Activated naive CD4-positive, alpha-beta T cell treated with anti-CD3 and anti-CD28 coated beads, Interleukin-2, amount 50 U/mL, for 72 hours (primary cell): ENCODE measurements around the gene SPATA33. TPM values are rescaled to one million over a fixed set of nuclear protein-coding genes. Genes with fewer than 3 reads are reported as not detected.
"Not testable (repeated sequence)": the region's sequence is repeated elsewhere in the genome, so short reads cannot be mapped to it uniquely, and the experiment has no call there.

Experiments used
- ATAC-seq, 2 donors: fragments of 150-1000 bp; cut with Tn5 transposase; 2 replicates each; pipeline ENCODE4 v1.10.0; 2021; ENCODE audit warnings: mild to moderate bottlenecking in 2 of 2, moderate library complexity in 2 of 2
- DNase-seq, 2 donors: peaks; one replicate each; pipeline ENCODE4 v3.0.0; 2021 to 2022; ENCODE audit warnings: low spot score in 2 of 2
- H3K27ac Mint-ChIP-seq, 2 donors: one replicate each; pipeline ENCODE4 v1.8.0; 2022; ENCODE audit warnings: mild to moderate bottlenecking in 2 of 2, mixed read lengths in 2 of 2
- H3K36me3 Mint-ChIP-seq, 2 donors: one replicate each; pipeline ENCODE4 v1.8.0; 2022; ENCODE audit warnings: mixed read lengths in 2 of 2
- H3K9me3 Mint-ChIP-seq, 2 donors: one replicate each; pipeline ENCODE4 v1.8.0; 2022; ENCODE audit warnings: mixed read lengths in 2 of 2
- total RNA-seq, 2 donors: library from RNA; stranded (reverse); gene quantifications; one replicate each; pipeline ENCODE4 v1.2.3, GENCODE V29; 2022

Gene SPATA33
- total RNA-seq, 2 donors from 2014 or later = 8.0 to 18.2 TPM

- Mint-ChIP-seq H3K27ac (no peak overlapping the region), H3K9me3 (no peaks in the 10 kb centered on the region), H3K36me3 (no peaks in the 10 kb centered on the region)
- no peak for ATAC-seq
- no peak for DNase-seq
These were observed 14.7 kb downstream of the SPATA33 start for GRCh38 chr16:89672177-89672941.

- ATAC-seq (no peak), DNase-seq (no peak)
- no peaks in the 10 kb centered on the region for H3K36me3 Mint-ChIP-seq
- no peaks in the 10 kb centered on the region for H3K9me3 Mint-ChIP-seq
- no peak overlapping the region for H3K27ac Mint-ChIP-seq
These were observed 20.6 kb downstream of the SPATA33 start for GRCh38 chr16:89678258-89678657.

GRCh38 chr16:89685916-89686315 lies 28.3 kb downstream of the SPATA33 start:
- DNase-seq (no peak), ATAC-seq (no peak)
- peaks cover 19 to 23% of the 10 kb centered on the region in 2 donors for H3K36me3 Mint-ChIP-seq
- peak overlapping the region in 1 of 2 donors; percentile 90 for H3K27ac Mint-ChIP-seq
- H3K9me3 Mint-ChIP-seq = no peaks in the 10 kb centered on the region

GRCh38 chr16:89686520-89687091 lies 29.0 kb downstream of the SPATA33 start, which contains the start of gene CDK10:
CDK10 (plus strand) TSS chr16:89686689; CDS start chr16:89686711, 22 bp downstream.
- H3K27ac Mint-ChIP-seq = peak within 1 kb of the TSS; percentile 90 to 91
- ATAC-seq = peak; percentile 88 to 92
- no peaks in the 10 kb centered on the region for H3K9me3 Mint-ChIP-seq
- DNase-seq = peak; percentile 94 to 98
- peaks cover 19 to 23% of the 10 kb centered on the region in 2 donors for H3K36me3 Mint-ChIP-seq

- DNase-seq (no peak), ATAC-seq (peak; percentile 30 to 64)
- H3K27ac Mint-ChIP-seq = peak overlapping the region; percentile 90 to 91
- peaks cover 19 to 23% of the 10 kb centered on the region in 2 donors for H3K36me3 Mint-ChIP-seq
- no peaks in the 10 kb centered on the region for H3K9me3 Mint-ChIP-seq
These were observed 29.7 kb downstream of the SPATA33 start for GRCh38 chr16:89687092-89687940.

GRCh38 chr16:89688395-89688794 lies 30.8 kb downstream of the SPATA33 start:
- no peak for ATAC-seq
- no peaks in the 10 kb centered on the region for H3K9me3 Mint-ChIP-seq

GRCh38 chr16:89689142-89689541 lies 31.5 kb downstream of the SPATA33 start:
- H3K9me3 Mint-ChIP-seq = no peaks in the 10 kb centered on the region
- DNase-seq (no peak), ATAC-seq (no peak)
- H3K27ac Mint-ChIP-seq = no peak overlapping the region
- H3K36me3 Mint-ChIP-seq = peaks cover 19 to 29% of the 10 kb centered on the region in 2 donors

More at GRCh38 chr16:89688395-89688794, 30.8 kb downstream of the SPATA33 start:
- no peak for DNase-seq
- H3K27ac Mint-ChIP-seq = no peak overlapping the region
- H3K36me3 Mint-ChIP-seq = peaks cover 19 to 26% of the 10 kb centered on the region in 2 donors

GRCh38 chr16:89689621-89690020 lies 32.0 kb downstream of the SPATA33 start:
- DNase-seq, ATAC-seq, H3K9me3 Mint-ChIP-seq: not testable (repeated sequence)
- Mint-ChIP-seq H3K36me3 (peaks cover 18 to 29% of the 10 kb centered on the region in 2 donors), H3K27ac (peak overlapping the region in 1 of 2 donors; percentile 41)

- H3K36me3 Mint-ChIP-seq = peaks cover 14 to 29% of the 10 kb centered on the region in 2 donors
- no peak for DNase-seq
These were observed 32.8 kb downstream of the SPATA33 start for GRCh38 chr16:89690392-89690901.

GRCh38 chr16:89691231-89691985 lies 33.8 kb downstream of the SPATA33 start:
- no peaks in the 10 kb centered on the region for H3K9me3 Mint-ChIP-seq
- H3K27ac Mint-ChIP-seq = no peak overlapping the region
- peaks cover 14 to 28% of the 10 kb centered on the region in 2 donors for H3K36me3 Mint-ChIP-seq
- no peak for ATAC-seq
- no peak for DNase-seq

More at GRCh38 chr16:89690392-89690901, 32.8 kb downstream of the SPATA33 start:
- no peak for ATAC-seq
- Mint-ChIP-seq H3K9me3 (no peaks in the 10 kb centered on the region), H3K27ac (peak overlapping the region in 1 of 2 donors; percentile 41)

GRCh38 chr16:89691986-89692569 lies 34.4 kb downstream of the SPATA33 start:
- Mint-ChIP-seq H3K9me3 (no peaks in the 10 kb centered on the region), H3K27ac (no peak overlapping the region), H3K36me3 (peaks cover 14 to 24% of the 10 kb centered on the region in 2 donors)
- DNase-seq (no peak), ATAC-seq (no peak)

- Mint-ChIP-seq H3K9me3 (no peaks in the 10 kb centered on the region), H3K36me3 (peaks cover 9 to 17% of the 10 kb centered on the region in 2 donors), H3K27ac (no peak overlapping the region)
- no peak for ATAC-seq
- DNase-seq = no peak
These were observed 35.7 kb downstream of the SPATA33 start for GRCh38 chr16:89693289-89693731.

GRCh38 chr16:89693931-89694783 lies 36.5 kb downstream of the SPATA33 start:
- DNase-seq (no peak), ATAC-seq (no peak)
- Mint-ChIP-seq H3K27ac (no peak overlapping the region), H3K9me3 (no peaks in the 10 kb centered on the region), H3K36me3 (peaks cover 9 to 17% of the 10 kb centered on the region in 2 donors)

- H3K27ac Mint-ChIP-seq = peak overlapping the region in 1 of 2 donors; percentile 68
- not testable (repeated sequence) for ATAC-seq, H3K9me3 Mint-ChIP-seq, DNase-seq
- H3K36me3 Mint-ChIP-seq = peaks cover 8 to 17% of the 10 kb centered on the region in 2 donors
These were observed 37.1 kb downstream of the SPATA33 start for GRCh38 chr16:89694784-89695085.
